Testis (tissue), 3 donors: Measurements from ENCODE around the gene ACSS2. TPM values are rescaled to one million over a fixed set of nuclear protein-coding genes. Genes with fewer than 3 reads are reported as not detected.

Experiments
- DNase-seq: peaks from one replicate; pipeline ENCODE4 v3.0.0-alpha.2; 2019
- H3K27ac ChIP-seq, 2 donors: fragments of 200-600 bp; sonication (generic); one replicate each; pipeline ENCODE4 v1.5.1; 2019
- H3K27me3 ChIP-seq: fragments of 200-600 bp; sonication (generic); one replicate; pipeline ENCODE4 v1.5.1; 2019
- H3K36me3 ChIP-seq: fragments of 200-600 bp; sonication (generic); one replicate; pipeline ENCODE4 v1.5.1; 2017; ENCODE audit warnings: low read depth; ENCODE audit errors: missing control alignments
- H3K4me1 ChIP-seq: fragments of 200-600 bp; sonication (generic); one replicate; pipeline ENCODE4 v1.5.1; 2019
- H3K4me3 ChIP-seq, 2 donors: fragments of 200-600 bp; sonication (generic); one replicate each; pipeline ENCODE4 v1.5.1; 2017 to 2019
- H3K9me3 ChIP-seq: fragments of 200-600 bp; sonication (generic); one replicate; pipeline ENCODE4 v1.5.1; 2017
- POLR2A ChIP-seq: fragments of 450-650 bp; IDR thresholded peaks from one replicate; pipeline ENCODE4 v1.6.1; 2017; ENCODE audit warnings: antibody characterized with exemption, mild to moderate bottlenecking, moderate library complexity
- WGBS, 2 donors: methylation state at CpG; one replicate each; pipeline ENCODE4 v1.1.5; 2018; 5-methylcytosine and 5-hydroxymethylcytosine counted together
- intact Hi-C: fragments of 100-400 bp; cut with DNase I; formaldehyde crosslinking; loops from one replicate; pipeline ENCODE4 v1.15.1; 2023; ENCODE audit warnings: low total_unique reads
- polyA plus RNA-seq: library from polyadenylated mRNA; stranded (reverse); fragments of 350-450 nt; fragmentation: Illumina TruSeq; extraction: RNeasy Lipid Tissue Mini Kit (QIAGEN cat#74804); gene quantifications from one replicate; pipeline ENCODE4 v1.2.3, GENCODE V29; 2014; ENCODE audit warnings: low read depth, low replicate concordance; ENCODE audit not compliant: insufficient read depth
- total RNA-seq, 2 donors: library from RNA; depleted of rRNA; stranded (reverse); fragments of >200 nt; gene quantifications; one replicate each; pipeline ENCODE4 v1.2.3, GENCODE V29; 2016
- TF ChIP-seq, protein P1 (sequence below), 3 experiments: fragments of 450-650 bp in 2 of 3; fragments of 200-600 bp in 1 of 3; sonication (generic) in 1 of 3; IDR thresholded peaks; one replicate each; pipeline ENCODE4 v1.5.1; 2016 to 2019; ENCODE audit warnings: antibody characterized with exemption in 3 of 3, mild to moderate bottlenecking in 2 of 3, moderate library complexity in 1 of 3

Gene ACSS2
- total and polyA plus RNA-seq, 3 donors from 2014 or later = 39.7 to 63.7 (median 58.2) TPM

DNA sequence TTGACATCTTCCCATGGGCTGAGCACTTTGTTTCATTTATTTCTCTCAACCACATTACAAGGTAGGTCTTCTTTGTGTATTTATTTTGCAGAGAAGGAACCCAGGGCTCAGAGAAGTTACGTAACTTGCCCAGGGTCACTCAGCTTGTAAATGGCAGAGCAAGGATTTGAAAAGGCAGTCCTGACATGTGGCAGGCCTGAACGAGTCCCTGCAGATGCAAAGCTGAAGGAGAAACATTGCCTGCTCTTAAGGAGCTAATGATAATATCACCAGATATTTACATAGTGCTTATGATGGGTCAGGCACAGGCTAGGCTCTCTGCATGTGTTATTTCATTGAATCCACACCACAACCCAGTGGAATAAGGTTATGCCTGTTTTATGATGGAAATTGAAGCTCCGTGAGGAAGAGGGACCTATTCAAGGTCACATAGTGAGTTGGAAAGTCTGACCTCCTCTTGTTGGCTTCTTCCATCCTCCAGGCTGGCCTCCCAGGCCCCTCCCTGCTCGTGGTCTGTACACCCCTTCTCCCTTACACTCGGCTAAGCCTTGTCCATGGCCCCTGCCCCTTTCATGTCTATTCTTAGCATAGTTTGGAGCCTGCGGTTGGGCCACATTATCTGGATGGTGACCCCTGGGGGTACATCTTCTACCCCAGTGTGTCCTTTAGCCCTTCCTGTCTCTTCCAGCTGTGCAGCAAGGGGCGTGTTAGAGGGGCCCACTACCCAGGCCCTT is 91.8 kb downstream of the ACSS2 start:
- no peaks in the 10 kb centered on the region for H3K9me3 ChIP-seq
- H3K4me1 ChIP-seq = peaks cover 19% of the 10 kb centered on the region
- H3K36me3 ChIP-seq = no peaks in the 10 kb centered on the region
- 51 to 62% methylated on average over 7 of the region's 7 CpGs for WGBS, 2 donors
- no peak overlapping the region for H3K27ac ChIP-seq
- TF ChIP-seq, protein P1, sequence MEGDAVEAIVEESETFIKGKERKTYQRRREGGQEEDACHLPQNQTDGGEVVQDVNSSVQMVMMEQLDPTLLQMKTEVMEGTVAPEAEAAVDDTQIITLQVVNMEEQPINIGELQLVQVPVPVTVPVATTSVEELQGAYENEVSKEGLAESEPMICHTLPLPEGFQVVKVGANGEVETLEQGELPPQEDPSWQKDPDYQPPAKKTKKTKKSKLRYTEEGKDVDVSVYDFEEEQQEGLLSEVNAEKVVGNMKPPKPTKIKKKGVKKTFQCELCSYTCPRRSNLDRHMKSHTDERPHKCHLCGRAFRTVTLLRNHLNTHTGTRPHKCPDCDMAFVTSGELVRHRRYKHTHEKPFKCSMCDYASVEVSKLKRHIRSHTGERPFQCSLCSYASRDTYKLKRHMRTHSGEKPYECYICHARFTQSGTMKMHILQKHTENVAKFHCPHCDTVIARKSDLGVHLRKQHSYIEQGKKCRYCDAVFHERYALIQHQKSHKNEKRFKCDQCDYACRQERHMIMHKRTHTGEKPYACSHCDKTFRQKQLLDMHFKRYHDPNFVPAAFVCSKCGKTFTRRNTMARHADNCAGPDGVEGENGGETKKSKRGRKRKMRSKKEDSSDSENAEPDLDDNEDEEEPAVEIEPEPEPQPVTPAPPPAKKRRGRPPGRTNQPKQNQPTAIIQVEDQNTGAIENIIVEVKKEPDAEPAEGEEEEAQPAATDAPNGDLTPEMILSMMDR (IDR thresholded peaks at IDR 0.05) = no peak
- no peak for TF ChIP-seq POLR2A
- no peaks in the 10 kb centered on the region for H3K27me3 ChIP-seq
- intact Hi-C loops = no loop called here
- H3K4me3 ChIP-seq = no peak overlapping the region
- no peak for DNase-seq

DNA sequence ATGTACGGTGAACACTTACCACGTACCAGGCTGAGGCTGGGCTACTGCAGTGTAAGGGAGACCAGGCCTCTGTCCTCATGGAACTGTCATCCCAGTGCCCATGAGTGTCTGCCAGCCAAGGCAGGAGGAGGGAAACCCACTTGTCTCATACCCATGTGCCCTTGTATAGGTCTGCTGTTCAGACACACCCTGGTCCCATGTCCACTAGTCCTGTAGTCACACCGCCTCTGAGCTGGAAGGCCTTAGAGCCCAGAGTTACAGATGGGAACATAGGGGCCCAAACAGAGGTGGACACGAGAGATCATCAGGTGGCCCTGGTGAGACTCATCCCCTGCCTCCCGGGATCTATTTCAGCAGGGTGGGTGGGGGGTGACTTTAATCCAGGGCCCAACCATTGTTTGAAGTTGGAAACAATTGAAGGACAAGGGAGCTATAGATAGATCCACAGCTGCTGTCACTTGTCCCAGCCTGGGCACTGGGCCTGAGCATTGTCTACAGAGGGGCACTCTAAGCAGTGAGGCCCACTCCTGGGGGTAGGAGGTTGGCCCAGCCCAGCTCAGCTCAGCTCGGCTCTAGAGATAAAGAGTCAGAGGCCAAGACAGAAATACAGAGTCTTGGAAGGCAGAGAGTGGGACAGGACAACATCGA is 93.9 kb downstream of the ACSS2 start:
- H3K9me3 ChIP-seq = no peaks in the 10 kb centered on the region

DNA sequence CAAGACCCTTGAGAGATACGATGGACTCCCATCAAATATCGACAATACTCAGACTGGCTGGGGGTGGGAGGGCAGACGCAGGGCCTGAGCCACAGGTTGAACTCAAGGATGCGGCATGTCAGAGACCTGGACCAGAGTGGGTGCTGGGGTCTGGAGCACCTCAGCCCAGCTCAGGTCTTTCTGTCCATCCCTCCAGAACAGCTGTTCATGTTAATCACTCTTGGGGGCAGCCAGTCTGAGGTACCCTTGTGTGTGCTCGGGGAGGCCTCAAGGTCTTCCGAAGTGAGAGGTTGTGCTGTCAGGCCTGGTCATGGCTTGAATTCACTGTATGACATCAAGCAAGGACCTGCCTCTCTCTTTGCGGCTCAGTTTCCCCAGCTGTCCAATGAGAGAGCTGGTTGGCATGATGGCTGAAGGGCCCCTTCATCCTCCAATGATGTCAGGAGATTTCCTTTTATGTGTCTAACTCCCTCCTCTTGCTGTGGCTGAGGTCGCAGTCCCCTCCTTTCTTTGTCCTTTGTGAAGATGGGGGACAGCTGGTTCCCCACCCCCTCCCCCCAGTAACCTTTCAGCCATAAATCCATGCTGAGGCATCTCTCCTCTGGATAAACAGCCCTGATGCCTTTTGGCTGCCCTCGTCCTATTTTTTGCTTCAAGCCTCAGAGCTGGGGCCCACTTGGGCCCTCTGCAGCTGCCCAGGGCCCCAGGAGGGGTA is 94.6 kb downstream of the ACSS2 start:
- DNase-seq = no peak
- no peaks in the 10 kb centered on the region for H3K27me3 ChIP-seq
- H3K27ac ChIP-seq = no peak overlapping the region
- no peak overlapping the region for H3K4me3 ChIP-seq
- H3K4me1 ChIP-seq = peaks cover 12% of the 10 kb centered on the region
- no peaks in the 10 kb centered on the region for H3K9me3 ChIP-seq
- TF ChIP-seq, protein P1 (IDR thresholded peaks at IDR 0.05) = no peak
- no peaks in the 10 kb centered on the region for H3K36me3 ChIP-seq
- 92 to 94% methylated on average over 9 of the region's 9 CpGs for WGBS, 2 donors
- intact Hi-C loops = no loop called here

More for the DNA sequence above, 93.9 kb downstream of the ACSS2 start:
- Histone ChIP-seq H3K36me3 (no peaks in the 10 kb centered on the region), H3K27ac (no peak overlapping the region), H3K4me1 (peaks cover 12% of the 10 kb centered on the region), H3K4me3 (no peak overlapping the region), H3K27me3 (no peaks in the 10 kb centered on the region)
- intact Hi-C loops = no loop called here
- WGBS, 2 donors = 77 to 88% methylated on average over 7 of the region's 7 CpGs
- no peak for TF ChIP-seq POLR2A
- TF ChIP-seq, protein P1 (IDR thresholded peaks at IDR 0.05) = no peak
- no peak for DNase-seq

DNA sequence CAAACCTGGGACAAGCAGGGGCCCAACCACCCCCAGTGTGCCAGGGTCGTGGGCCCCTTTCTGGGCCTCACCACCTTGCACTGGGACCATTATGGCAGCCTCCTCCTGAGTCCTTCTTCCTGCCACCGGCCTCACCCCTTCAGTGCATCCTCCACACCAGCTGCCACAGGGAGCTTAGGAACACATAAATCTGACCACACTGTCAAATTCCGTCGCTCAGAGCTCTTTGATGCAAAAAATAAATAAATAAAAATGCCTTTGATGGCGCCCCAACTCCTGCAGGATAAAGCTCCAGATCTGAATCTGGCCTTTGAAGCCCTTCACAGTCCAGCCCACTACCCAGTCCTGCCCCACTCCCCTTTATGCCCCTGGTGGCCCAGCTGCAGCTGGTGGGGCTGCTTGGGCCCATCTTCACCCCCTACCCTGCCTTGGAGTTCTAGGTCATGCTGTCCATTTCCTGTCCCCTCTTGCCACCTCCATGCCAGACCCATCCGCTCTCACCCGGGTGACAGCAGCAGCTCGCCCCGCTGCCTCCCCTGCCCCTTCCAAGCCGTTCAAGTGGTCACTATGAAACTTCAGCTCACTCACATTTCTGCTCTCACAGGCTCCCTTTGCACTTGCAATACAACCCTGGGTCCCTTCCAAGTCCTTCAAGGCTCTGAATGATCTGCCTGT is 95.3 kb downstream of the ACSS2 start:
- H3K4me1 ChIP-seq = peaks cover 12% of the 10 kb centered on the region
- H3K4me3 ChIP-seq = no peak overlapping the region
- no peaks in the 10 kb centered on the region for H3K36me3 ChIP-seq
- H3K27ac ChIP-seq = no peak overlapping the region
- no peaks in the 10 kb centered on the region for H3K9me3 ChIP-seq
- no peak for DNase-seq
- TF ChIP-seq, protein P1 (IDR thresholded peaks at IDR 0.05) = no peak
- no peak for TF ChIP-seq POLR2A
- intact Hi-C loops = no loop called here
- H3K27me3 ChIP-seq = no peaks in the 10 kb centered on the region
- WGBS, 2 donors = 85 to 86% methylated on average over 10 of the region's 10 CpGs
